SW480 (cell line): Measurements from ENCODE around the gene QPRT.
"Not testable (repeated sequence)": the region's sequence is repeated elsewhere in the genome, so short reads cannot be mapped to it uniquely, and the experiment has no call there.

ENCODE experiments used
- DNase-seq: peaks from one replicate; pipeline ENCODE4 v3.0.0-alpha.2; 2016; ENCODE audit warnings: low spot score

Gene QPRT

DNA sequence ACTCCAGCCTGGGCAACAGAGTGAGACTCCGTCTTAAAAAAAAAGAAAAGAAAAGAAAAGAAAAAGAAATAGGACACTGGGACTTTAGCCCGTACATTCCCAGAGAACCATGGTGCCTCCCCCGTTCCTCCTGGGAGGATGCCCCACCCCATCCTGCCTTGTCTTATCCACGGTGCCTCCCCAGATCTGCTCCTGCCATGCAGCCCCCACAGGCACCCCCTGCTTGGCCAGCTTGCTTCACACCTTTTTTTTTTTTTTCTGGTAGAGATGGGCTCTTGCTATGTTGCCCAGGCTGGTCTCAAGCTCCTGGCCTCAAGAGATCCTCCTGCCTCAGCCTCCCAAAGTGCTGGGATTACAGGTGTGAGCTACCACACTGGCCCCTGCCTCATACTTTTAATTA is 67.5 kb downstream of the QPRT start:
- not testable (repeated sequence) for DNase-seq
